IMR-90 (cell line): ENCODE measurements around the gene ARF1. TPM values are rescaled to one million over a fixed set of nuclear protein-coding genes. Genes with fewer than 3 reads are reported as not detected.

ENCODE experiments used
- ATAC-seq: fragments of 200-7000 bp; cut with Tn5 transposase; 2 replicates; pipeline ENCODE4 v1.9.1; 2020; ENCODE audit warnings: low read depth, mild to moderate bottlenecking, moderate library complexity
- BruUV-seq: library from RNA; stranded (reverse); fragments of 400-500 nt; replicated peaks from 2 replicates; lab custom pipeline; 2021; lab: Mats Ljungman, UMichigan
- CTCF ChIA-PET: fragments of 300-600 bp; formaldehyde crosslinking; extraction: SDS; loops from one replicate; lab custom pipeline; 2021; ENCODE audit warnings: antibody characterized with exemption; lab: Yijun Ruan, JAX
- POLR2A ChIA-PET: fragments of 300-600 bp; sonication (Branson Sonifier 250); formaldehyde crosslinking; loops from one replicate; lab custom pipeline; 2022; ENCODE audit warnings: antibody characterized with exemption; ENCODE audit not compliant: unreplicated experiment; lab: Charles Lee
- DNase-seq: peaks from one replicate; pipeline ENCODE4 v3.0.0; 2013
- H2AFZ ChIP-seq: replicated peaks from 2 replicates; pipeline ENCODE3; 2013; ENCODE audit warnings: low read length, mild to moderate bottlenecking; ENCODE audit not compliant: poor library complexity
- H2AK5ac ChIP-seq: 2 replicates; pipeline ENCODE4 v1.6.1; 2013; ENCODE audit warnings: low read depth, low read length, inconsistent platforms
- H2AK9ac ChIP-seq: replicated peaks from 2 replicates; pipeline ENCODE3; 2013; ENCODE audit warnings: mild to moderate bottlenecking, low read depth, low read length, moderate library complexity; ENCODE audit not compliant: poor library complexity
- H2BK120ac ChIP-seq: 2 replicates; pipeline ENCODE4 v1.6.1; 2013; ENCODE audit warnings: low read depth, low read length, inconsistent platforms
- H2BK15ac ChIP-seq: 3 replicates; pipeline ENCODE4 v1.6.1; 2013; ENCODE audit warnings: low read depth, low read length, inconsistent platforms
- H2BK20ac ChIP-seq: 2 replicates; pipeline ENCODE4 v1.6.1; 2013; ENCODE audit warnings: low read depth, mild to moderate bottlenecking, inconsistent platforms, low read length, moderate library complexity
- H2BK5ac ChIP-seq: 2 replicates; pipeline ENCODE4 v1.6.1; 2013; ENCODE audit warnings: mild to moderate bottlenecking, low read depth, low read length, inconsistent platforms; ENCODE audit not compliant: poor library complexity, severe bottlenecking
- H3K14ac ChIP-seq: replicated peaks from 2 replicates; pipeline ENCODE4 v1.6.1; 2013; ENCODE audit warnings: low read depth, low read length, inconsistent platforms
- H3K18ac ChIP-seq: 2 replicates; pipeline ENCODE4 v1.6.1; 2013; ENCODE audit warnings: low read depth, low read length, control low read depth
- H3K23ac ChIP-seq: 2 replicates; pipeline ENCODE4 v1.6.1; 2013; ENCODE audit warnings: low read depth, low read length, inconsistent platforms
- H3K27ac ChIP-seq: 2 replicates; pipeline ENCODE4 v1.5.1; 2013; ENCODE audit warnings: mild to moderate bottlenecking, control low read depth, low read length; ENCODE audit not compliant: insufficient read depth
- H3K27me3 ChIP-seq: 2 replicates; pipeline ENCODE4 v1.6.1; 2013; ENCODE audit warnings: low read length; ENCODE audit not compliant: control insufficient read depth, insufficient read depth
- H3K36me3 ChIP-seq: 2 replicates; pipeline ENCODE4 v1.6.1; 2013; ENCODE audit warnings: low read length, mixed read lengths; ENCODE audit not compliant: control insufficient read depth, insufficient read depth
- H3K4ac ChIP-seq: 2 replicates; pipeline ENCODE4 v1.6.1; 2013; ENCODE audit warnings: low read depth, low read length, inconsistent platforms
- H3K4me1 ChIP-seq: 2 replicates; pipeline ENCODE4 v1.6.1; 2013; ENCODE audit warnings: low read length, mixed read lengths; ENCODE audit not compliant: control insufficient read depth, insufficient read depth
- H3K4me2 ChIP-seq: 2 replicates; pipeline ENCODE4 v1.6.1; 2013; ENCODE audit warnings: low read depth, mild to moderate bottlenecking, control low read depth, low read length, moderate library complexity
- H3K4me3 ChIP-seq: 2 replicates; pipeline ENCODE4 v1.5.1; 2013; ENCODE audit warnings: low read depth, mild to moderate bottlenecking, control low read depth, low read length, moderate library complexity; ENCODE audit not compliant: insufficient read depth
- H3K56ac ChIP-seq: 2 replicates; pipeline ENCODE4 v1.6.1; 2013; ENCODE audit warnings: low read length, inconsistent platforms; ENCODE audit not compliant: insufficient read depth; ENCODE audit errors: extremely low read depth
- H3K79me1 ChIP-seq, 2 experiments: 2 replicates each; pipeline ENCODE4 v1.6.1; 2013; ENCODE audit warnings: low read length in 2 of 2, inconsistent platforms in 1 of 2, low read depth in 1 of 2
- H3K9ac ChIP-seq: 2 replicates; pipeline ENCODE4 v1.6.1; 2013; ENCODE audit warnings: low read depth, low read length, control low read depth
- H3K9me1 ChIP-seq: 2 replicates; pipeline ENCODE4 v1.6.1; 2013; ENCODE audit warnings: low read length, inconsistent platforms; ENCODE audit not compliant: insufficient read depth
- H3K9me3 ChIP-seq: 2 replicates; pipeline ENCODE4 v1.6.1; 2013; ENCODE audit warnings: low read length; ENCODE audit not compliant: control insufficient read depth, insufficient read depth
- H4K20me1 ChIP-seq: 2 replicates; pipeline ENCODE4 v1.6.1; 2013; ENCODE audit warnings: low read length, inconsistent platforms; ENCODE audit not compliant: insufficient read depth
- H4K5ac ChIP-seq: 2 replicates; pipeline ENCODE4 v1.6.1; 2013; ENCODE audit warnings: mild to moderate bottlenecking, low read depth, low read length, control low read depth
- H4K8ac ChIP-seq, 2 experiments: 2 replicates each; pipeline ENCODE4 v1.6.1; 2013; ENCODE audit warnings: low read depth in 2 of 2, low read length in 2 of 2, control low read depth in 1 of 2, inconsistent platforms in 1 of 2
- H4K91ac ChIP-seq: 2 replicates; pipeline ENCODE4 v1.6.1; 2013; ENCODE audit warnings: low read depth, low read length, inconsistent platforms; ENCODE audit not compliant: insufficient read depth
- CHD1 ChIP-seq: IDR thresholded peaks from 2 replicates; pipeline ENCODE4 v1.6.1; 2012; ENCODE audit warnings: low read depth, low read length, improper control_type of control experiment
- MAFK ChIP-seq: IDR thresholded peaks from 2 replicates; pipeline ENCODE4 v1.6.1; 2012; ENCODE audit warnings: low read depth, low read length, improper control_type of control experiment
- SMC3 ChIP-seq: fragments of 150-350 bp; IDR thresholded peaks from 2 replicates; pipeline ENCODE4 v1.6.1; 2016; ENCODE audit warnings: low read depth, mild to moderate bottlenecking, antibody characterized with exemption, low read length, moderate library complexity
- USF2 ChIP-seq: fragments of 150-350 bp; IDR thresholded peaks from 2 replicates; pipeline ENCODE4 v1.6.1; 2017; ENCODE audit warnings: mild to moderate bottlenecking, antibody characterized with exemption, low read length, low read depth
- WGBS, 2 experiments: methylation state at CpG; one replicate each; pipeline versions ENCODE4 v1.1.5 to v1.1.7; 2013; ENCODE audit warnings: missing lambda C conversion rate in 2 of 2; ENCODE audit not compliant: insufficient read length in 1 of 2; ENCODE audit errors: extremely low coverage in 2 of 2; 5-methylcytosine and 5-hydroxymethylcytosine counted together
- dilution Hi-C: fragments of 300-500 bp; cut with HindIII; formaldehyde crosslinking; loops from one replicate; pipeline ENCODE4 v1.14.3; 2018; ENCODE audit warnings: low sequenced_read_pairs; ENCODE audit not compliant: unreplicated experiment
- in situ Hi-C: fragments of 300-500 bp; cut with MboI; formaldehyde crosslinking; loops from 3 replicates; pipeline ENCODE4 v1.14.3; 2019; ENCODE audit warnings: low sequenced_read_pairs, inconsistent platforms, mixed read lengths
- intact Hi-C: fragments of 100-400 bp; cut with micrococcal nuclease; formaldehyde crosslinking; loops from 2 replicates; pipeline ENCODE4 v1.10.0; 2022
- polyA plus RNA-seq, 3 experiments: library from polyadenylated mRNA; depleted of rRNA; stranded (reverse); fragments of >200 nt; gene quantifications; 2 replicates each; pipeline ENCODE4 v1.2.3, GENCODE V29; 2012; ENCODE audit warnings: low replicate concordance in 1 of 3
- total RNA-seq: library from RNA; depleted of rRNA; stranded (reverse); fragments of >200 nt; gene quantifications from 2 replicates; pipeline ENCODE4 v1.2.3, GENCODE V29; 2012

ARF1 gene
- total and polyA plus RNA-seq, 2 of the 4 experiments (the other 2 are of a cell fraction): 330 to 1,100 TPM

GRCh38 chr1:228093050-228093906 lies 10.8 kb downstream of the ARF1 start (continued):
- no peak for TF ChIP-seq USF2

GRCh38 chr1:228094432-228095016 lies 12.0 kb downstream of the ARF1 start:
- H4K20me1 ChIP-seq: peaks cover 100% of the 10 kb centered on the region
- ATAC-seq: no peak

More at GRCh38 chr1:228094432-228095016, 12.0 kb downstream of the ARF1 start:
- Histone ChIP-seq H3K79me1 (peaks cover 0 to 60% of the 10 kb centered on the region in 2 experiments; a peak in 3 of 4 replicates), H4K8ac (no peak overlapping the region), H3K18ac (no peak overlapping the region), H3K4me2 (no peak overlapping the region), H2AK5ac (no peak overlapping the region), H3K36me3 (peaks cover 47% of the 10 kb centered on the region), H3K27ac (no peak overlapping the region), H3K9me1 (peaks cover 37% of the 10 kb centered on the region), H2BK5ac (no peak overlapping the region), H4K91ac (no peak overlapping the region), H2BK120ac (no peak overlapping the region), H3K4ac (no peak overlapping the region), H3K4me1 (peaks cover 14% of the 10 kb centered on the region), H2BK20ac (no peak overlapping the region), H3K9me3 (peaks cover 9% of the 10 kb centered on the region; the same call in 1 of the 2 replicates), H3K4me3 (no peak overlapping the region), H2BK15ac (no peak overlapping the region), H2AFZ (no peak overlapping the region), H3K14ac (no peak overlapping the region), H2AK9ac (no peak overlapping the region), H3K23ac (no peak overlapping the region), H3K56ac (no peak overlapping the region), H4K5ac (no peak overlapping the region), H3K9ac (no peak overlapping the region), H3K27me3 (no peaks in the 10 kb centered on the region)
- intact Hi-C loops: no loop called here
- no peak for DNase-seq
- ChIA-PET CTCF (no interaction called here), POLR2A (no interaction called here)
- WGBS, 2 experiments: 80% methylated on average over 1 of the region's 13 CpGs; no CpG with 5 or more reads in 1 of the 2 experiments
- in situ Hi-C loops: no loop called here
- TF ChIP-seq CHD1 (no peak), SMC3 (no peak), MAFK (no peak), USF2 (no peak)
- BruUV-seq: no TSS peak
- dilution Hi-C loops: no loop called here
